K562 (cell line): ENCODE measurements around the gene GAB2. TPM values are rescaled to one million over a fixed set of nuclear protein-coding genes. Genes with fewer than 3 reads are reported as not detected.

Experiments
- ATAC-seq: fragments of 200-7000 bp; cut with Tn5 transposase; 3 replicates; pipeline ENCODE4 v1.9.1; 2020; ENCODE audit warnings: moderate library complexity
- BruUV-seq: library from RNA; stranded (reverse); fragments of 400-500 nt; replicated peaks from 2 replicates; lab custom pipeline; 2021; lab: Mats Ljungman, UMichigan
- CTCF ChIA-PET: fragments of 300-600 bp; formaldehyde crosslinking; extraction: SDS; loops from one replicate; lab custom pipeline; 2021; ENCODE audit warnings: low intra/inter-chr PET ratio; lab: Yijun Ruan, JAX
- POLR2A ChIA-PET: fragments of 300-600, 350-650 bp; sonication (Branson Sonifier 250); formaldehyde crosslinking; extraction: SDS; loops from one replicate; lab custom pipeline; 2021; ENCODE audit warnings: antibody characterized with exemption, inconsistent platforms; lab: Yijun Ruan, JAX
- DNase-seq, 4 experiments: peaks; one replicate each; pipeline versions ENCODE4 v3.0.0 to v3.0.0-alpha.2; 2011 to 2018; ENCODE audit warnings: low spot score in 3 of 4, mixed read lengths in 3 of 4; ENCODE audit errors: extremely low read depth in 1 of 4
- FAIRE-seq: peaks from 2 replicates; lab custom pipeline; 2011; peaks lifted over from hg19 to GRCh38; lab: Jason Lieb, UNC
- H2AFZ ChIP-seq: 2 replicates; pipeline ENCODE4 v1.6.0; 2011; ENCODE audit warnings: low read depth, low read length, control low read depth, inconsistent platforms
- H3K27ac ChIP-seq: fragments of 200-600 bp; 3 replicates; pipeline ENCODE4 v1.8.0; 2011; ENCODE audit warnings: low read depth, mild to moderate bottlenecking, control low read depth, inconsistent platforms, low read length, moderate library complexity, mixed read lengths; ENCODE audit errors: extremely low read depth
- H3K27me3 ChIP-seq, 2 experiments: fragments of 300-600 bp in 1 of 2; 2 replicates in 1 of 2; 3 replicates in 1 of 2; pipeline versions ENCODE4 v1.6.0 to v1.8.0; 2011; ENCODE audit warnings: inconsistent platforms in 2 of 2, low read length in 2 of 2, mild to moderate bottlenecking in 1 of 2, mixed read lengths in 1 of 2, moderate library complexity in 1 of 2; ENCODE audit not compliant: control insufficient read depth in 2 of 2, insufficient read depth in 2 of 2
- H3K36me3 ChIP-seq: fragments of 300-600 bp; 3 replicates; pipeline ENCODE4 v1.8.0; 2011; ENCODE audit warnings: mild to moderate bottlenecking, low read length, inconsistent platforms; ENCODE audit not compliant: control insufficient read depth, insufficient read depth
- H3K4me1 ChIP-seq, 2 experiments: fragments of 200-600 bp in 1 of 2; replicated peaks in 1 of 2; 2 replicates in 1 of 2; 3 replicates in 1 of 2; pipeline versions ENCODE4 v1.5.1 to v1.8.0; 2011; ENCODE audit warnings: inconsistent platforms in 2 of 2, low read length in 2 of 2, mild to moderate bottlenecking in 1 of 2, mixed read lengths in 1 of 2, moderate library complexity in 1 of 2; ENCODE audit not compliant: control insufficient read depth in 2 of 2, insufficient read depth in 2 of 2
- H3K4me2 ChIP-seq: 2 replicates; pipeline ENCODE4 v1.6.1; 2011; ENCODE audit warnings: low read length, control low read depth, inconsistent platforms, mixed read lengths; ENCODE audit not compliant: insufficient read depth
- H3K4me3 ChIP-seq: fragments of 200-600 bp; sonication (generic), shearing (Covaris generic); 2 replicates; pipeline ENCODE4 v1.5.1; 2016; ENCODE audit warnings: control low read depth, inconsistent platforms
- H3K79me2 ChIP-seq: fragments of 200-600 bp; 3 replicates; pipeline ENCODE4 v1.8.0; 2011; ENCODE audit warnings: low read length, inconsistent platforms; ENCODE audit not compliant: control insufficient read depth, insufficient read depth
- H3K9ac ChIP-seq, 2 experiments: 2 replicates each; pipeline versions ENCODE4 v1.6.0 to v1.6.1; 2011; ENCODE audit warnings: low read depth in 2 of 2, low read length in 2 of 2, control low read depth in 1 of 2, inconsistent platforms in 1 of 2, mild to moderate bottlenecking in 1 of 2, mixed read lengths in 1 of 2; ENCODE audit not compliant: insufficient read depth in 1 of 2
- H3K9me1 ChIP-seq: one replicate; pipeline ENCODE4 v1.6.0; 2011; ENCODE audit warnings: inconsistent platforms, mild to moderate bottlenecking, low read length, moderate library complexity; ENCODE audit not compliant: control insufficient read depth, insufficient read depth
- H3K9me3 ChIP-seq: replicated peaks from 2 replicates; pipeline ENCODE4 v1.5.1; 2011; ENCODE audit warnings: low read depth, low read length, inconsistent platforms; ENCODE audit not compliant: control insufficient read depth, insufficient read depth
- H4K20me1 ChIP-seq: replicated peaks from 2 replicates; pipeline ENCODE4 v1.6.1; 2011; ENCODE audit warnings: low read length, inconsistent platforms, mixed read lengths; ENCODE audit not compliant: control insufficient read depth, insufficient read depth
- ARHGAP35 ChIP-seq: fragments of 450-650 bp; IDR thresholded peaks from 2 replicates; pipeline ENCODE4 v1.6.1; 2018; ENCODE audit not compliant: partially characterized antibody
- LEF1 ChIP-seq: fragments of 450-650 bp; IDR thresholded peaks from 2 replicates; pipeline ENCODE4 v1.6.1; 2016; ENCODE audit warnings: mild to moderate bottlenecking
- RBM17 ChIP-seq: fragments of 200-400 bp; formaldehyde crosslinking; IDR thresholded peaks from 2 replicates; pipeline ENCODE4 v1.6.1; 2017; ENCODE audit warnings: low read depth, mild to moderate bottlenecking, low read length, borderline replicate concordance
- RBM25 ChIP-seq: fragments of 200-400 bp; formaldehyde crosslinking; IDR thresholded peaks from 2 replicates; pipeline ENCODE4 v1.6.1; 2018; ENCODE audit warnings: low read length, low read depth, moderate library complexity; ENCODE audit not compliant: severe bottlenecking
- RCOR1 ChIP-seq, 2 experiments: IDR thresholded peaks; 2 replicates each; pipeline ENCODE4 v1.6.1; 2012; ENCODE audit warnings: low read depth in 2 of 2, low read length in 2 of 2, borderline replicate concordance in 1 of 2, improper control_type of control experiment in 1 of 2
- RFX7 ChIP-seq: fragments of 250-450 bp; sonication (Bioruptor Pico); IDR thresholded peaks from 2 replicates; pipeline ENCODE4 v1.5.1; 2021; ENCODE audit warnings: mild to moderate bottlenecking
- SNRNP70 ChIP-seq: fragments of 200-400 bp; formaldehyde crosslinking; optimal IDR thresholded peaks from 2 replicates; pipeline ENCODE3; 2017; ENCODE audit warnings: low read depth, low read length
- SP1 ChIP-seq: sonication (generic); formaldehyde crosslinking; IDR thresholded peaks from 2 replicates; pipeline ENCODE4 v1.8.1; 2022; ENCODE audit warnings: mild to moderate bottlenecking, missing genetic modification reagents
- TAL1 ChIP-seq: fragments of 450-650 bp; IDR thresholded peaks from 2 replicates; pipeline ENCODE4 v1.6.1; 2016; ENCODE audit warnings: mild to moderate bottlenecking
- ZBTB17 ChIP-seq: fragments of 450-650 bp; formaldehyde crosslinking; IDR thresholded peaks from 2 replicates; pipeline ENCODE4 v1.4.0; 2020; ENCODE audit warnings: mild to moderate bottlenecking
- WGBS: fragments of 100-300 bp; shearing (Covaris generic); methylation state at CpG from one replicate; pipeline ENCODE4 v1.1.6; 2016; ENCODE audit warnings: low coverage, mixed read lengths; ENCODE audit not compliant: insufficient coverage; ENCODE audit errors: missing lambda C conversion rate; 5-methylcytosine and 5-hydroxymethylcytosine counted together
- in situ Hi-C: fragments of 300-500 bp; cut with MboI; formaldehyde crosslinking; loops from 4 replicates; pipeline ENCODE4 v1.15.0; 2018; ENCODE audit warnings: inconsistent platforms, mixed read lengths
- intact Hi-C: fragments of 100-400 bp; cut with micrococcal nuclease; formaldehyde crosslinking; loops from 2 replicates; pipeline ENCODE4 v1.14.2; 2022
- polyA plus RNA-seq, 8 experiments: library from polyadenylated mRNA; depleted of rRNA in 4 of 8; stranded (reverse) in 5 of 8; unstranded in 3 of 8; fragments of >200 nt; fragmentation: Nextera tagmentation in 2 of 8; fragmentation: Illumina TruSeq in 1 of 8; extraction: Ambion mirVana in 2 of 8; extraction: Trizol in 1 of 8; gene quantifications; 2 replicates each; pipeline versions ENCODE4 v1.2.1 to v1.2.3, GENCODE V29; 2011 to 2014; ENCODE audit warnings: inconsistent platforms in 1 of 8, missing spikeins in 1 of 8
- total RNA-seq, 7 experiments: library from RNA; depleted of rRNA in 6 of 7; stranded (reverse); fragments of >200 nt in 6 of 7; fragmentation: Illumina TruSeq in 2 of 7; extraction: Trizol in 2 of 7; gene quantifications; 2 replicates each; pipeline versions ENCODE4 v1.2.1 to v1.2.3, GENCODE V29; 2011 to 2021; ENCODE audit warnings: low replicate concordance in 1 of 7
- TF ChIP-seq, protein P1 (sequence below): IDR thresholded peaks from 2 replicates; pipeline ENCODE4 v1.6.1; 2011; ENCODE audit not compliant: insufficient read length; ENCODE audit errors: extremely low read depth

Gene GAB2
- total and polyA plus RNA-seq, 9 of the 15 experiments (the other 6 are each of a cell fraction or from before 2014, with no cell fraction given): 2.3 to 35.2 (median 16.1) TPM

DNA sequence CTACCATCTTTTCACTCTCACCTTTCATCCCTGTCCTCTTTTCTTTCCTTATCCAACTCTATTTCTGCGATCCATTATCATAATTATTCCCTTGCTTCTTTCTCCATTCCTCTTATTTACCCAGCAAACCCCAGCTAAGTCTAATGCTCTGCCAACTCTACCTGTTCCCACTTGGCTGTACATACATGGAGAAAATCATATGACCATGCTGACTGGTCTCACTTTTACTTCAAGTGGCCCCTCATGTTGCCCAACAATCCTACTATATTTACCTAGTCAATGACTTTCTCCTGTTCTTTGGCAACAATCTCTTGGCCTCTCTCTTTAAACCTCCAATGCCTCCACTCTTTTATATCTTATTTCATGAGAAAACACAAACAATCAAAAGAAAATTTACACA, 134.8 kb downstream of the GAB2 start:
- H3K9ac ChIP-seq: no peak overlapping the region

More for the DNA sequence above, 134.8 kb downstream of the GAB2 start:
- Histone ChIP-seq H3K79me2 (peaks cover 42% of the 10 kb centered on the region), H4K20me1 (no peaks in the 10 kb centered on the region), H2AFZ (no peak overlapping the region), H3K9me1 (no peaks in the 10 kb centered on the region), H3K36me3 (peaks cover 17% of the 10 kb centered on the region; the same call in 2 of the 3 replicates), H3K4me1 (peaks cover 20 to 39% of the 10 kb centered on the region in 2 experiments; a peak in 4 of 5 replicates), H3K27ac (no peak overlapping the region), H3K4me2 (no peak overlapping the region), H3K27me3 (no peaks in the 10 kb centered on the region), H3K9me3 (no peaks in the 10 kb centered on the region), H3K4me3 (no peak overlapping the region)
- DNase-seq (no peak), FAIRE-seq (no peak), ATAC-seq (no peak)
- 92% methylated on average over 1 of the region's 1 CpG for WGBS
- BruUV-seq: no TSS peak
- ChIA-PET POLR2A (interaction anchor here (1.4 kb wide), 1 partner anchor 22 kb away, joined by 4 read pairs; no protein-coding TSS in a partner anchor), CTCF (no interaction called here)
- in situ Hi-C loops (no loop called here), intact Hi-C loops (no loop called here)
- TF ChIP-seq RBM17 (no peak), SNRNP70 (no peak), RBM25 (no peak), RFX7 (no peak), LEF1 (no peak), ZBTB17 (CRISPR knock-in tag) (no peak), ARHGAP35 (no peak), RCOR1 (IDR thresholded peaks at IDR 0.05; ENCODE audit: borderline replicate concordance in 1 of 2, low read depth in 2 of 2, low read length in 2 of 2) (no peak), TAL1 (no peak), SP1 (CRISPR knock-in tag) (no peak)
- TF ChIP-seq, protein P1, sequence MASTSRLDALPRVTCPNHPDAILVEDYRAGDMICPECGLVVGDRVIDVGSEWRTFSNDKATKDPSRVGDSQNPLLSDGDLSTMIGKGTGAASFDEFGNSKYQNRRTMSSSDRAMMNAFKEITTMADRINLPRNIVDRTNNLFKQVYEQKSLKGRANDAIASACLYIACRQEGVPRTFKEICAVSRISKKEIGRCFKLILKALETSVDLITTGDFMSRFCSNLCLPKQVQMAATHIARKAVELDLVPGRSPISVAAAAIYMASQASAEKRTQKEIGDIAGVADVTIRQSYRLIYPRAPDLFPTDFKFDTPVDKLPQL: no peak
